Measurements from ENCODE around the gene CCDC148.
A peak's percentile ranks its signal among the peaks of the same experiment; 100 is the strongest.

The CCDC148 gene

DNA sequence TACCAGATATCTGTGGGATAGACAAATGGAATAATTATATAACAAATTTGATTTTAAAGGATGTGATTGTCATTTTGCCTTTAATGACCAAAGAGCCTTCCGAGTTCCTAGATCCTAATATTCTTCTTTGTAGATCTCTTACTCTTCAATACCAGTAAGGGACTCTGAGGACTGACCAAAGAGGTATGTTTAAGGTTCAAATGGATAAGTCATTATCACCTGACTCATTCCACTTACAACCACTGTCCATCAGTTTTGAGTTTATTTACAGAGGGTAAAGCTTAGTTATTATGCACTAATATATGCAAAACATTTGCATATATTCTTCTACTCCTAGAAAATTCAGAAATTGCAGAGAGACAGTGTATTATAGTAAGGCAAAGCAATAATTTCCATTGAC is 62.7 kb downstream of the CCDC148 start:
- ATAC-seq (ENCODE audit: low read depth) (no peak), DNase-seq (ENCODE audit: low spot score) (no peak)
- Histone ChIP-seq H3K4me3 (ENCODE audit: severe bottlenecking) (no peak overlapping the region), H3K36me3 (ENCODE audit: low read depth) (no peaks in the 10 kb centered on the region), H3K9me3 (ENCODE audit: severe bottlenecking) (no peaks in the 10 kb centered on the region), H3K27me3 (ENCODE audit: insufficient read depth, poor library complexity, severe bottlenecking) (no peaks in the 10 kb centered on the region), H3K27ac (ENCODE audit: poor library complexity, severe bottlenecking) (no peak overlapping the region), H3K4me1 (ENCODE audit: insufficient read depth, poor library complexity, severe bottlenecking) (peaks cover 3% of the 10 kb centered on the region)
- TF ChIP-seq, protein P1, sequence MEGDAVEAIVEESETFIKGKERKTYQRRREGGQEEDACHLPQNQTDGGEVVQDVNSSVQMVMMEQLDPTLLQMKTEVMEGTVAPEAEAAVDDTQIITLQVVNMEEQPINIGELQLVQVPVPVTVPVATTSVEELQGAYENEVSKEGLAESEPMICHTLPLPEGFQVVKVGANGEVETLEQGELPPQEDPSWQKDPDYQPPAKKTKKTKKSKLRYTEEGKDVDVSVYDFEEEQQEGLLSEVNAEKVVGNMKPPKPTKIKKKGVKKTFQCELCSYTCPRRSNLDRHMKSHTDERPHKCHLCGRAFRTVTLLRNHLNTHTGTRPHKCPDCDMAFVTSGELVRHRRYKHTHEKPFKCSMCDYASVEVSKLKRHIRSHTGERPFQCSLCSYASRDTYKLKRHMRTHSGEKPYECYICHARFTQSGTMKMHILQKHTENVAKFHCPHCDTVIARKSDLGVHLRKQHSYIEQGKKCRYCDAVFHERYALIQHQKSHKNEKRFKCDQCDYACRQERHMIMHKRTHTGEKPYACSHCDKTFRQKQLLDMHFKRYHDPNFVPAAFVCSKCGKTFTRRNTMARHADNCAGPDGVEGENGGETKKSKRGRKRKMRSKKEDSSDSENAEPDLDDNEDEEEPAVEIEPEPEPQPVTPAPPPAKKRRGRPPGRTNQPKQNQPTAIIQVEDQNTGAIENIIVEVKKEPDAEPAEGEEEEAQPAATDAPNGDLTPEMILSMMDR (IDR thresholded peaks at IDR 0.05; ENCODE audit: poor library complexity, severe bottlenecking): no peak

DNA sequence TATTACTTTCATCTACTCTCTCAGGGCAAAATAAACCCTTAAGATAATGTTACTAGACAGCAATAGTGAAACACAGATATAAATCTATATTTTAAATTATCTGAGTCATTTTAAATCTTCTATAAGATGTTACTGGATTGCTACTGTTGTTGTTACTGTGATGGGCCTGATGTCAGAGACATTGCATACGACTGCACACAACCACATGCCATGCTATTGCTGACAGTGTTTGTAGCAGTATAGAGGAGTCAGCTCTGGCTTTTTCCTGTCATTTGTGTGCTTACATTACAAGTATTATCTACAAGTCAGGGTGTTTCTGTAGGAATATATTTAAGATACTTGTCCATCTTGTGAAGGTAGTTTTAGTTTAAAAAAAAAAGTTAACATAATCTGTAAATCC is 63.9 kb downstream of the CCDC148 start:
- Histone ChIP-seq H3K9me3 (ENCODE audit: severe bottlenecking) (no peaks in the 10 kb centered on the region), H3K36me3 (ENCODE audit: low read depth) (no peaks in the 10 kb centered on the region), H3K27me3 (ENCODE audit: insufficient read depth, poor library complexity, severe bottlenecking) (no peaks in the 10 kb centered on the region), H3K27ac (ENCODE audit: poor library complexity, severe bottlenecking) (no peak overlapping the region), H3K4me1 (ENCODE audit: insufficient read depth, poor library complexity, severe bottlenecking) (peaks cover 3% of the 10 kb centered on the region), H3K4me3 (ENCODE audit: severe bottlenecking) (no peak overlapping the region)
- ATAC-seq (ENCODE audit: low read depth) (no peak), DNase-seq (ENCODE audit: low spot score) (no peak)
- TF ChIP-seq, protein P1 (IDR thresholded peaks at IDR 0.05; ENCODE audit: poor library complexity, severe bottlenecking): no peak

DNA sequence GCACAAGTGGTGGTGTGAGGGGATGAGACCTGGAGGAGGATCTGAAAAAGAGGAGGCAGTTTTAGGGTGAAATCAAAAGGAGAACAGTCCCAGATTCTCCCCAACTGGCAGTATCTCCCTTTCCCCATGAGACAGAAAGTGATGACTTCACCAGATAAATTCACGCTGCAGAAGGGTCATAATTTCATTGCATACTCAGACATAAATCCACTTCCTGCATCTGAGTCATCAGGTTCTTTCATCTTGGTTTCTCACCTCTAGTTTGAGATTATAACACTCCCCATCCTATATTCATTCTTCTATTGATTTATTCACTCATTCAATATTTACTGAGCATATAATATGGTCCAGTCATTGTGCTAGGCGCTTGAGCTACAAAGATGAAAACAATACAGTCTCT is 64.7 kb downstream of the CCDC148 start:
- ATAC-seq (ENCODE audit: low read depth) (peak; percentile 79), DNase-seq (ENCODE audit: low spot score) (no peak)
- peaks cover 3% of the 10 kb centered on the region for H3K4me1 ChIP-seq (ENCODE audit: insufficient read depth, poor library complexity, severe bottlenecking)
- no peaks in the 10 kb centered on the region for H3K27me3 ChIP-seq (ENCODE audit: insufficient read depth, poor library complexity, severe bottlenecking)
- H3K36me3 ChIP-seq (ENCODE audit: low read depth): no peaks in the 10 kb centered on the region
- no peak overlapping the region for H3K27ac ChIP-seq (ENCODE audit: poor library complexity, severe bottlenecking)
- H3K9me3 ChIP-seq (ENCODE audit: severe bottlenecking): no peaks in the 10 kb centered on the region
- TF ChIP-seq, protein P1 (IDR thresholded peaks at IDR 0.05; ENCODE audit: poor library complexity, severe bottlenecking): no peak
- H3K4me3 ChIP-seq (ENCODE audit: severe bottlenecking): no peak overlapping the region

DNA sequence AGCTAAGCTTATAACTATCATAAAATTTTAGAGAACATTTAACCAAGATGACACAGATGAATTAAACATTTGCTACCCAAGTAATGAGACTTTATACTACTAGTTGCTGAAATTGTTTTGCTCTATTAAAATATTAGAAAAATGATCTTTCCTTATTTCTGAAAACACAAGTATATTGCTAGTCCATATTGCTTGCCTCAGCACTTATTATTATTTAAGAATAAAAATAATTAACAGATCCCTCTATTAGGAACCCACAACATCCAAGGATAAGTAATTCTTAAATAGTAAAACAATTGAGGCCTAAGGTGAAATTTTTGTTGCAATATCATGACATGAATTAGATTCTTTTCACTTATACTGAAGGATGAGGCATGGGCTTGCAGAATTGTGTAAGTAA is 65.2 kb downstream of the CCDC148 start:
- DNase-seq (ENCODE audit: low spot score) (no peak), ATAC-seq (ENCODE audit: low read depth) (no peak)
- Histone ChIP-seq H3K4me1 (ENCODE audit: insufficient read depth, poor library complexity, severe bottlenecking) (peaks cover 3% of the 10 kb centered on the region), H3K36me3 (ENCODE audit: low read depth) (no peaks in the 10 kb centered on the region), H3K27ac (ENCODE audit: poor library complexity, severe bottlenecking) (no peak overlapping the region), H3K27me3 (ENCODE audit: insufficient read depth, poor library complexity, severe bottlenecking) (no peaks in the 10 kb centered on the region), H3K9me3 (ENCODE audit: severe bottlenecking) (no peaks in the 10 kb centered on the region), H3K4me3 (ENCODE audit: severe bottlenecking) (no peak overlapping the region)
- TF ChIP-seq, protein P1 (IDR thresholded peaks at IDR 0.05; ENCODE audit: poor library complexity, severe bottlenecking): no peak

DNA sequence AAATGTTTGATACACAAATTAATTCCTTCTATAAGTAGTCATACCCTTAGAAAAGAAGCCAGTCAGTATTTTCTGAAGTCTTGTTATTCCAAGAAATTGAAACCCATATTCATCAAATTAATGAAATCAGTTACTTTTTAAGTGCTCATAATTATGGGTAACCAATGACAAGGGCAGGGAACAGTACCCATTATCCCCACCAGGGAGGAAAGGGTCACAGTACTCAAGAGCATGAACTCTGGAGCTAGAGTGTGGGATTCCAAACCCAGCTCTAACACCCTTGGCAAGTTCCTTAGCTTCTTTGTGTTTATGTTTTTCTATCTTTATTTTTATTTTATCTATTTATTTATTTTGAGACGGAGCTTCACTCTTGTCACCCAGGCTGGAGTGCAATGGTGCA is 68.4 kb downstream of the CCDC148 start:
- no peaks in the 10 kb centered on the region for H3K36me3 ChIP-seq (ENCODE audit: low read depth)
- no peaks in the 10 kb centered on the region for H3K4me1 ChIP-seq (ENCODE audit: insufficient read depth, poor library complexity, severe bottlenecking)
- H3K27me3 ChIP-seq (ENCODE audit: insufficient read depth, poor library complexity, severe bottlenecking): no peaks in the 10 kb centered on the region
- TF ChIP-seq, protein P1 (IDR thresholded peaks at IDR 0.05; ENCODE audit: poor library complexity, severe bottlenecking): no peak
- DNase-seq (ENCODE audit: low spot score) (no peak), ATAC-seq (ENCODE audit: low read depth) (no peak)
- no peak overlapping the region for H3K27ac ChIP-seq (ENCODE audit: poor library complexity, severe bottlenecking)
- no peaks in the 10 kb centered on the region for H3K9me3 ChIP-seq (ENCODE audit: severe bottlenecking)
- no peak overlapping the region for H3K4me3 ChIP-seq (ENCODE audit: severe bottlenecking)
